ENCODE results near the gene EIF4B. TPM values are rescaled to one million over a fixed set of nuclear protein-coding genes. Genes with fewer than 3 reads are reported as not detected.
A peak's percentile ranks its signal among the peaks of the same experiment; 100 is the strongest.

EIF4B gene
- total and polyA plus RNA-seq, 7 donors: 136 to 575 (median 475) TPM

DNA sequence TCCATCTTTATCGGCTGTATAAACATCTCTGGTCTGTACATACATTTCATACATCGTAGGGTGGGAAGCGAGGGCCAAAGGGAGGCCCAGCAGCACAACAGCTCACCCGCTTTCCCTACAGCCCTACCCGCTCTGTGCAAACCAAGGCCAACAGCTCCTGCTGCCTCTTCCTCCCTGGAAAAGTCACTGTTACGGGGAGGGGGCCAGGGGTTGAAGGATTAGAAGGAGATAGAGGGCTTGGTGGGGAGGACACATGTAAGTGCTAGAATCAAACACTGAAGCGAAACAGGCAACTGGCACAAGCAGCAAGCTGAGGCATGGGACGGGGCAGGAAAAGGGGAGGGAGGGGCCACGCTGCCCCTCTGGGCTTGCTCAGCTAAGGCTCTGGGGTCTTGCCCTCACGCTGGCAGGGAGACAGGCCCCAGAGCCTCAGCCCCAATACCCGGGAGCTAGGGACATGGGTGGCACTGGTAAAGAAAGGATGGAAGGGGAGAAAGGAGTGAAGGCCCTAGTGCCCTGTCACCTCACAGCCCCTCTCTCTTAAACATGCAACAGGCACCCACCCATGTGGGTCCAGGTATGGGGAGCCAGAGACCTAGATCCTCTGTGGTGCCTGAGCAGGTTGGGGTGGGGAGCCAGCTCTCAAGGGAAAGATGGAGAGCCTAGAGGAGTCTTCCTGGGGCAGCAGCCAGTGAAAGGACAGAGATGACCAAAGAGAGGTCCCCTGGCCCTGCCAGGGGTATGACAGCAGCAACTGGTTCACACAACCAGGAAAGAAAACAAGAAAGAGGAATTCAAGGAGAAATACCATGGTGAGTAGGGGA lies 58.6 kb downstream of the EIF4B start:
- TF ChIP-seq, protein P1, sequence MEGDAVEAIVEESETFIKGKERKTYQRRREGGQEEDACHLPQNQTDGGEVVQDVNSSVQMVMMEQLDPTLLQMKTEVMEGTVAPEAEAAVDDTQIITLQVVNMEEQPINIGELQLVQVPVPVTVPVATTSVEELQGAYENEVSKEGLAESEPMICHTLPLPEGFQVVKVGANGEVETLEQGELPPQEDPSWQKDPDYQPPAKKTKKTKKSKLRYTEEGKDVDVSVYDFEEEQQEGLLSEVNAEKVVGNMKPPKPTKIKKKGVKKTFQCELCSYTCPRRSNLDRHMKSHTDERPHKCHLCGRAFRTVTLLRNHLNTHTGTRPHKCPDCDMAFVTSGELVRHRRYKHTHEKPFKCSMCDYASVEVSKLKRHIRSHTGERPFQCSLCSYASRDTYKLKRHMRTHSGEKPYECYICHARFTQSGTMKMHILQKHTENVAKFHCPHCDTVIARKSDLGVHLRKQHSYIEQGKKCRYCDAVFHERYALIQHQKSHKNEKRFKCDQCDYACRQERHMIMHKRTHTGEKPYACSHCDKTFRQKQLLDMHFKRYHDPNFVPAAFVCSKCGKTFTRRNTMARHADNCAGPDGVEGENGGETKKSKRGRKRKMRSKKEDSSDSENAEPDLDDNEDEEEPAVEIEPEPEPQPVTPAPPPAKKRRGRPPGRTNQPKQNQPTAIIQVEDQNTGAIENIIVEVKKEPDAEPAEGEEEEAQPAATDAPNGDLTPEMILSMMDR (IDR thresholded peaks at IDR 0.05): no peak
- TF ChIP-seq POLR2AphosphoS5 (IDR thresholded peaks at IDR 0.05) (peak in 1 of 4 donors; percentile 31), POLR2A (IDR thresholded peaks at IDR 0.05) (no peak), EP300 (IDR thresholded peaks at IDR 0.05) (no peak)
- Histone ChIP-seq H3K4me3 (no peak overlapping the region), H3K9me3 (no peaks in the 10 kb centered on the region), H3K36me3 (peaks cover 3 to 91% (median 19%) of the 10 kb centered on the region in 4 donors), H3K4me1 (peaks cover 0 to 69% (median 52%) of the 10 kb centered on the region in 4 donors), H3K27me3 (no peaks in the 10 kb centered on the region), H3K27ac (peak overlapping the region; percentile 64 to 83 (median 66))
- 90 to 94% methylated on average over 11 of the region's 11 CpGs for WGBS, 2 donors
- DNase-seq: peak; percentile 68
- intact Hi-C loops (cut with DNase I): loop anchor here (5.0 kb wide), 1 partner anchor 132 kb away; no protein-coding TSS in a partner anchor

DNA sequence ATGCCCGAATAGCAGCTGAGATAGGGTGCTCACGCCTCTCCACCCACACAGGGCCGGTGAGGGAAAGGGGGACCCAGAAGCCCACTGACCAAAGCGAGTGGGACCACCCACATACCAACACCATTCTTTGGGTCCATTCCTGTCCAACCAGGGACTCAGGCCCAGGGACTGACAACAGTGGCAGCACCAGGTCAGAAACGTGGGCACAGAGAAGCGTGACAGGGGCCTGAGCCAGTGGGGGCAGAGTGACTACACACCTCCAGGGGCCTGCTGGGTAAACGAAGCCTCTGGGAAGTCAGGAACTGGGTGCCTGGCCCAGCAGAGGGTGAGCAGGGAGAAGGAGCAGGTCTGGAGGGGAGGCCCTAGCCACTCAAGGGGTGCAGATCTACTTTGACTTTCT lies 59.2 kb downstream of the EIF4B start:
- peaks cover 0 to 91% (median 16%) of the 10 kb centered on the region in 4 donors for H3K36me3 ChIP-seq
- peak overlapping the region; percentile 64 to 83 (median 66) for H3K27ac ChIP-seq
- intact Hi-C loops (cut with DNase I): loop anchor here (5.0 kb wide), 1 partner anchor 132 kb away; no protein-coding TSS in a partner anchor

DNA sequence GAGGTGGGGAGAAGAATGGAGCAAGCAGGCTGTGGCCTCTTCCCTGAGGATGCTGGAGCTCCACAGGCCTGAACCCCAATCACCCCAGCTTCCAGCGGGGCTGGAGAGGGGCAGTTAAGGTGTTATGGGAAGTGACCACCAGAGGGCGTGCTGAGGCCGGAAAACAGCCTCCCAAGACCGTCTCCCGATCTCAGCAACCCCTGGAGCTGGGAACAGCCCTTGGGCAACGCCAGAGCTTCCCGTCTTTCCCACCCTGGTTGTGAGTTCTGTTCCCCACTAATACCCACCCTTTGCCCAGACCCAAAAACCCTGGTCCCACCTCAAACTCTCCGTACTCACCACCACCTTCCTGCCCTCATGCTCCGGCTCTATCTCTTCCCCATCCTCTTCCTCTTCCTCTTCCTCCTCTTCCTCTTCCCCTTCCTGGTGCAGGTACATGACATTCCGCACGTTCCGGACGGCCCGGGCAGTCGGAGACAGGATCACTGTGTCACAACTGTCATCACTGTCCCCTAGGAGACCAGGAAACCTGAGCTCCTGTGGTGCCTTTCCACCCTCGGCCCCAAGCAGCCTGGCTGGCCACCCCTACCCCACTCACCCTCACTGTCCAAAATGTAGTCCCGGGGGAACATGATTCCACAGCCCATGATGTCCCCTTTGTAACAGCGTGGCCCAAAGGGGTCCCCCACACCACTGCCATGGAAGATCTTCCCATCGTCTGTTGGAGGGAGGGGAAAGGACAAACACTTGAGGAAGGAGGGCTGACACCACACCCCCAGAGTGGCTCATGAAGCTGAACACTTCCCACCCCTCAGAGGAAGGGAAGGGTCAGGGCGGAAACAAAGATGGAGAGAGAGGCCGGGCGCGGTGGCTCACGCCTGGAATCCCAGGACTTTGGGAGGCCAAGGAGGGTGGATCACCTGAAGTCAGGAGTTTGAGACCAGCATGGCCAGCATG lies 60.0 kb downstream of the EIF4B start:
- TF ChIP-seq EP300 (IDR thresholded peaks at IDR 0.05): no peak
- peak in 3 of 4 donors; percentile 30 to 42 (median 38) for TF ChIP-seq POLR2AphosphoS5 (IDR thresholded peaks at IDR 0.05)
- TF ChIP-seq, protein P1 (IDR thresholded peaks at IDR 0.05): peak; percentile 82 to 95 (median 90)
- TF ChIP-seq POLR2A (IDR thresholded peaks at IDR 0.05): no peak
- H3K4me3 ChIP-seq: no peak overlapping the region

More for the DNA sequence above, 59.2 kb downstream of the EIF4B start:
- WGBS, 2 donors: 82 to 83% methylated on average over 7 of the region's 7 CpGs
- H3K27me3 ChIP-seq: no peaks in the 10 kb centered on the region
- peaks cover 0 to 68% (median 50%) of the 10 kb centered on the region in 4 donors for H3K4me1 ChIP-seq
- peak; percentile 71 for DNase-seq
- TF ChIP-seq POLR2AphosphoS5 (IDR thresholded peaks at IDR 0.05): peak in 2 of 4 donors; percentile 18 to 19
- no peak for TF ChIP-seq POLR2A (IDR thresholded peaks at IDR 0.05)
- no peak for TF ChIP-seq EP300 (IDR thresholded peaks at IDR 0.05)
- TF ChIP-seq, protein P1 (IDR thresholded peaks at IDR 0.05): no peak
- no peak overlapping the region for H3K4me3 ChIP-seq
- H3K9me3 ChIP-seq: no peaks in the 10 kb centered on the region

More for the DNA sequence above, 60.0 kb downstream of the EIF4B start:
- DNase-seq: peak; percentile 95
- Histone ChIP-seq H3K4me1 (peaks cover 0 to 66% (median 48%) of the 10 kb centered on the region in 4 donors), H3K27ac (peak overlapping the region; percentile 64 to 83 (median 66)), H3K27me3 (no peaks in the 10 kb centered on the region), H3K36me3 (peaks cover 0 to 91% (median 16%) of the 10 kb centered on the region in 4 donors), H3K9me3 (no peaks in the 10 kb centered on the region)
- intact Hi-C loops (cut with DNase I): loop anchor here (1.0 to 5.0 kb wide), 2 partner anchors 33 to 131 kb away; no protein-coding TSS in a partner anchor
- 43 to 51% methylated on average over 24 of the region's 24 CpGs for WGBS, 2 donors
